ENCODE results near the gene FAM174B.
"Not testable (repeated sequence)": the region's sequence is repeated elsewhere in the genome, so short reads cannot be mapped to it uniquely, and the experiment has no call there.

The FAM174B gene

DNA sequence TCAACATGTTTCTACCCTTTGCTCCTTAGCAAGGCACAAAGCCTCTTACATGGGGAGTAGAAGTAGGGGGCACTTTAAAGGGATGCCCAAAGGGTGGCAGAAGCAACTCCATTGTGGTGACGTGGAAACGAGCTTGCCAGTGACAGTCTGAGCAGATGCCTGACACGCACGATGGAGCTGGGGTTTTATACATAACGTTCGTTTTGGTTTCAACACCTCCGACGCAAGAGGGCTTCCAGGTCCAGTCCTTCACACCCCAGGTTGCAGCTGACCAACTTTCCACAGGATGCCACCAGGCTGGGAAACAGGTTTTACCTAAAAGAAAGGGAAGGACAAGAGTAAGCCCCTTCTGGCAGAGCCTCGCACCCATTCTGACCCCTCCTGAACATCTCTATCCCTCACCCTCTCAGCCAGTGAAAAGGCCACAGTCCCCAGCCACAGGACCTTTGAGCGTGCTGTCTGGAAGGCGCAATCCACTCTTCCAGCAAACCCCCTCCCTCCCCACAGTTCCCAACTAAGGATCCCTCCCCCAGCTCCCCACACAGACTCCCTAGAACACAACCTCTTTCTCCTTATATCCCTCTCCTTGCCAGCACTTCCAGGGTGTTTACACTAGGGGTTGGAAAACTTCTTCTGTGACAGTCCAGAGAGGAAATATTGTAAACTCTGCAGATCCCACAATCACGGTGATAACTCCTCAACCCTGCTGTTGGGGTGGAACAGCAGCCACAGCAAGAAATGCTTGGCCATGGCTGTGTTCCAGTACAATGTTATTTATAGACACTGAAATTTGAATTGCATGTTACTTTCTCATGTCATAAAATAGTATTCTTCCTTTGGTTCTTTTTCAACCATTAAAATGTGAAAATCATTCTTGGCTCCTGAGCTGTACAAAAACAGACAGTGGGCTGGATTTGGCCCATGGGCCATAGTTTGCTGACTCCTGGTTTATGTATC, 36.2 kb downstream of the FAM174B start:
- no peak for DNase-seq (ENCODE audit: low read depth, low spot score)

DNA sequence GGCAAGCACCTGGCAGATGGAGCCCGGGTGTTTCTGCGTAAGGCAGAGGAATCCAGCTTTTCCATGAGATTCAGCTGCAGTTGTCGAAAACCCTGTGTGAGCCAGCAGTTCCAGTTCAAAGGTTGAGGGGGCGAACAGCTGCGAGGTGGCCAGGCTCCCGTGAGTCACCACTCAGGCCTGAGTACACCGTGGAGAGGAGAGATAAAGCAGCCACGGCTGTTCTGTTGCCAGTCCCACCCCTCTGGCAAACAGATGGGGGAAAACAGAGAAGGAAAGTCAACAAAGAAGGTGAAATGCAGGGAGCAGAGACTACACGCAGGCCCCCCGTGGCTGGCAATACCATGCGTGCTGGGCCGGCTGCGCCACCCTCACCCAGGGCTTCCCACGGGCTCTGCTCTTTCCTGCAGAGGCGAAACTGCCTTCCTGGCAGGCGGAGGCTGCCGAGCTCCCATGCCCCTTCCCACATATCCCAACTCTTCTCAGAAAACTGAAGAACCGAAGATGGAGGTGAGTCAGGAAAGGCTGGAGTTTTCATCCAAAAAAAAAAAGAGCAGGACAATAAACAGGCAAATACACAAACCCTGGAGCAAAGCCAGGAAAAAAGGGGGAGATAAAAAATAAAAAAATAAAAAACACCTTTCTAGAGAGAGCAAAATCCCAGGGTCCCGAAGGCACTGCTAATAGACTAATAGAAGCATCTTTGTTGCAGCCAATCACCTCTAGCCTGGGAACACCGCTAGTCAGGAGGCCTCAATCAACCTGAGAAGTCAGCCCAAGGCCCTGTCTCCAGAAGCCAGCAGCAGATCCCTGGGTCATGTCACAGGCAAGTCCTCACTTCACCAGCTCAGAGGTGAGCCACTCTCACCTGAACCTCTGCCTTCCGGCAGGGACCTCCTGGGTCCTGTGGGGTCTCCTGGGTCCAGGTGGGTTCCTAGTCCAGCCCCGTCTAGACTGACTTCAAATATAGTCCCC, 37.7 kb downstream of the FAM174B start:
- no peak for DNase-seq (ENCODE audit: low read depth, low spot score)

DNA sequence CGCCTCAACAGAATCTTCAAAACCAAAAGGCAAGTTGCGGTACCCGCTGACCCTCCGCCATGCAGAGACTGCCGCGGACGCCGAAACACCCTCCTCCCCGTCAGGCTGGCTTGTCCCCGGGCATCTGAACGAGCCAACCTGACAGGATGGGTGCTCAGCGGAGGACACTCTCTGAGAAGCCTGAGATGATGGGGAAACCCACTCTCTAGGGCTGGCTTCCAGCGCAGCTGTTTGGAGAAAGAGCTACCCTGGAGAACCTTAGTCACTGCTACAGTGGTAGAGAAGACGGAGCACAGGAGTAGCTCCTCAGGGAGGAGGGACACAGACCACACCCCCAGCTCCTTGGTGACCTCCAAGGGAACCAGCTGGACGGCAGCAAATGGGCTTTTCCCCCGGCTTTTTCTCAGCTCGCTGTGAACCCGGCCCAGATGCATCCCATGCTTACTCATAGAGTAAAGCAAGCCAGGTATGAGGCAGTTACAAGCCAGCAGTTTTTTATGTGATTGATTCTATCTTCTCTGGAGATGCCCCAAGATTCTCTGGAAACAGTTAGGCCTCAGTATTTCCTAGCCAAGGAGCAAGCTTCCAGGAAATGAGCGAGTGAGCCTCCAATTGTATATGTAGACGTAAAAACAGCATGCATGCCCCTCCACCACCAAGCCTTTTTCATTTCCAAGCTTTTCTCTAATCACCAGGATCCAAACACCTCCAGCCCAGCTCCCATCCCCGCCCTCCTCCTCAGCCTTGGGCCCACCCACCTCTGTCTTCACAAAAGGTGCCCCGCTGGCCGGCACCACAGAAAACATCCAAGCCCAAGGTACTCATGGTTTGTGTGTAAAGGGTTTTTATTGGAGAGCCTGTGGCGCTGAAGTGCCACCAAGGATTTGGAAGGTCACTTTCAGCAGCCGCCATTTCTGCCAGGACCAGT, 38.7 kb downstream of the FAM174B start:
- DNase-seq (ENCODE audit: low read depth, low spot score), result no peak

DNA sequence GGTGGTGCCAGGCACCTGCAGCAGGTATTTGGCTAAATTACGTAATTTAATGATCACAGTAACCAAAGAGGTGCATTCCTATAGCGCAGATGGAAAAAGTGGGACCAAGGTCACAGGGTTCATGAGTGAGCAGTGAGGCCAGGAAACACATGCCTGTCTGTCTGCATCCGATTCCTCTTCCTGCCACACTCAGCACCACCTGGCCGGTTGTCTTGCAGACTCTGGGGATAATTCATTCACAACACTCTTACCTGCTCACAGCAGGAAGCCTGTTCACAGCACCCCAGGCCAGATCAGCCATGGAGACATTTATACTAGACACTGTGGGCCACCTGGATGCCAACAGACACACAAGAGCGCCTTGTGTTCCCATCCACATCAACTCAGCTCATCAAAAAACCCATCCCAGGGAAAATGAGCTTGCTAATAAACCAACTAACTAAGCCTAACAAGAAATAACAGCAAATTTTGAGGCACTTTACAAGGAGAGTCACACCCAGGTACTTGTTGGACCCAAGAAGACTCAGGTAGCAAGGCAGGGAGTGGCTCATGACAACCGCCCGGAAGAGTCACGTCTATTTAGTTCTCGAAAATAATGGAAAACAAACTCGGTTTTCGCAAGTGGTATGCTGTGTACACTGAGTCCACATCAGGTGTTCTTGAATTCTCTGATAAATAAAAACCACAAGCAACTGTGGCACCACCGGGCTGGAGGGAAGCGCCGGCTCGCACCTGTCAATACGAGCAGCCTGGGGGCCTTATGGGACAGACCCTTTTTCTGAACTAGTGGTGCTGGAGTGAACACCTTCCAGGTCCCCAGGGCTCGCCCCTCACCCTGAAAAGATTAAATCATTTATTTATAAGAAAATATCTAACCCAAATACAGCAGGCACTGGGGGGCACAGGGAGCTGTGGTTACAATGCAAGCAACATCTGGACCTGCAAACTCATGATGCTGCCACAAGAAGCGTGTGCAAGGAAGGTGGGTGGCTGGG, 40.5 kb downstream of the FAM174B start:
- no peak for DNase-seq (ENCODE audit: low read depth, low spot score)

DNA sequence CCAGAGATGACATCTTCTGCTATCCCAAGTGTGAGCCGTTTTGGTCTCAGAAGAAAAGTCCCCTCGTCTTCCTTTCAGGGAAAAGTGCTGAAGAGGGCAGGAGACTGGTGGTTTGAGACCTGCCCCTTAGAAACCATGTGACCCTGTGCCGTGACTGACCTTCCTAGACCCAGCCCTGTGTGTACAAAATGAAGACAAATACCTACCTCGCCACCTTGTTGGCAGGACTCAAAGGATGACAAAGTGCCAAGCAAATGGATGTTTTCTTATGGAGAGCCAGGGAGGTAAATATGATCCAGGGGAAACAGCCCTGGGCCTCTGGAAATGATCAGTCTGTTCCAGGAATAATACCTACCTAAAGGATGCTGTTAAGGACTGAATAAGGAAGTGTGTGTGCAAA, 41.3 kb downstream of the FAM174B start:
- DNase-seq (ENCODE audit: low read depth, low spot score), result no peak

DNA sequence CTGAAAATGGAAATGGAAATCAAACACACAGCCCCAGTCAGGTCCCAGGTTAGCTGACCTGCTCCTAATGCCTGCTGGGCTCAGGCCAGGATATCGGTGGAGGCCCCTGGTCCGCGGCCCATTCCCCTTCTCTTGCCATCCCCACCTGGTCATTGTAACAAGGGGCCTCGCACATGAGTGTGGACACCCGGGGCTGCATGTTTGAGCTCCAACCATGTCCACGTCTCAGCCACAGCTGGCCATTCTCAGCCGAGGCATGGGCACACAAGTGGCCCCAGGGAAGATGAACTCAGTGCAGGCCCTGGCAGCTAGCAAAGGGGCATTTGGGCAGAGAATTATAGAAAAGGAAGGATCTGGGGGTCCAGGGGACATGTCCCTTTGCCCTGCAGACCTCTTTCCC, 41.7 kb downstream of the FAM174B start:
- no peak for DNase-seq (ENCODE audit: low read depth, low spot score)

DNA sequence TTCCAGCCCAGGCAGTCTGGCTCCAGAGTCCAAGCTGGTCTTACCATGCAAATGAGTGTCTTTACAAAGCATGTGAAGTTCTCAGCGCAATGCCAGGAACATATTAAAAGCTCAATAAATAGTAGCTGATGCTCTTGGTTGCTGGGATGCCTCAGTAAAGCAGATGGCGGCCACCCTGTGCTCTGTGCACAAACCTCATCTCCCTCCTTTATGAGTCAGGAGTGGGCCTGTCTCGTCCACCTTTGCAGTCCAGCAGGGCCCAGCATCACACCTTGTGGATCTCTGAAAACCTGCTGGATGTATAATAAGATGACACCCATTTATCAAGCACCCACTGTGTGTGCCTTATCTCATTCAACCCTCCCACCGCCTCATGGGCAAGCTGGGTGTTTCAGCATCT, 42.7 kb downstream of the FAM174B start:
- DNase-seq (ENCODE audit: low read depth, low spot score), result no peak

DNA sequence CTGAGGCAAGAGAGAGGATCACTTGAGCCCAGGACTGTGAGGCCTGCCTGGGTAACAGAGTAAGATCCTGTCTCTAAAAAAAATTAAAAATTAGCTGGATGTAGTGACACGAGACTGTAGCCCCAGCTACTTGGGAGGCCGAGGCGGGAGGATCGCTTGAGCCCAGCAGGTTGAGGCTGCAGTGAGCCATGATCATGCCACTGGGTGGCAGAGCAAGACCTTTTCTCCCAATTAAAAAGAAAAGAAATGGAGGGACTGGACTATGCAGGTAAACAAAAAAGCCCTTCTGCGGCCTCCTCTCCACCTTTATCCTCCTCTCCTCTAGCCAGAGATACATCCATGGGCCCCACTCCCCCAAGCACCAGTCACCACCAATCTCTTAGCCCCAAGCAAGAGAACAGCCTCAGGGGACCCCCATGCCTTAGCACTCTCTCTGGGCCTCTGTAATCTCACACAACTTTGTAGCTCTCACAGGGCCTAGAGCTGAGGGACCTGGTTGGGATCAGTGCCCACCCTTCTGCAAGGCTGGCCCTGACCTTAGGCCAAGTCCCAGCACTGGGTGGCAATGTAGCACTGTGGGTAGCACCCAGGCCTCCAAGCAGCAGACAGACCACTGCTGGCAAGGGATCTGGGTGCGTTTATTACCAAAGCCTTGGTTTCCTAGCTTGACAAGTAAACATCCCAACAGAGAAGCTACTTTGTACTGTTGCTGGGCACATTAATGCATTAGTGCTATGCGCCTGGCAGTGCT, 43.4 kb downstream of the FAM174B start:
- no peak for DNase-seq (ENCODE audit: low read depth, low spot score)

DNA sequence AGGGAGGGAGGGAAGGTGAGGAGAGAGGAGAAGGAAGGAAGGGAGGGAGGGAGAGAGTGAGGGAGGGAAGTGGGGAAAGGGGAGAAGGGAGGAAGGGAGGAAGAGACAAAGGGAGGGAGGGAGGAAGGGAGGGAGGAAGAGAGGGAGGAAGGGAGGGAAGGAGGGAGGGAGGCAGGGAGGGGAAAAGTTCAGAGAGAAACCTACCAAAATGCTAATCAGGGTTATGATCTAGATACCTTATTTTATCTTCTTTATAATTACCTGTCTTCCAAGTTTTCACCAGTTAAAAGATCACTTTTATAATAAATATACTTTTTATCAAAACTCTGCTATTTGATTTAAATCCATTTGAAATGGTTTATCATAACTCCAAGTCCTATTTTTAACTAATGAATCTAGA, 44.4 kb downstream of the FAM174B start:
- no peak for DNase-seq (ENCODE audit: low read depth, low spot score)

DNA sequence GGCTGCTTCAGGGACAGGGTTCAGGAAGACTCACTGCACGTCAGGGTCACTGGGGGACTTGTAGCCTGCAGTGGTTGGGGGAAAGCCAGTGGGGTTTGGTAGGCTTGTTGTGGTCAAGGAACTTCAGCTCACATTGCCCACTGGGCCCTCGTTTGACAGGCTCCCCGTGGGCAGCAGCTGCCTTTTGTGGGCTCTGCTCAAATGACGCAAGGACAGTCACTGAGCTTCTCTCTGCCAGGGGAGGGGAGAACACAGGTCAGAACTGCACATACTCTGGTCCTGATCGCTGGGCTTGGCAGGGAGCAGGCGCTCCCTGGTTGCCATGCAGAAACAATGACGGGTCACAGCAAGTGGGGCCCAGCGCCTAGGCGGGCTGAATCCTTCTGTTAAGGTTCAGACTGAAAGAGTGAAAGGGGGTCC, 45.5 kb downstream of the FAM174B start:
- no peak for DNase-seq (ENCODE audit: low read depth, low spot score)

DNA sequence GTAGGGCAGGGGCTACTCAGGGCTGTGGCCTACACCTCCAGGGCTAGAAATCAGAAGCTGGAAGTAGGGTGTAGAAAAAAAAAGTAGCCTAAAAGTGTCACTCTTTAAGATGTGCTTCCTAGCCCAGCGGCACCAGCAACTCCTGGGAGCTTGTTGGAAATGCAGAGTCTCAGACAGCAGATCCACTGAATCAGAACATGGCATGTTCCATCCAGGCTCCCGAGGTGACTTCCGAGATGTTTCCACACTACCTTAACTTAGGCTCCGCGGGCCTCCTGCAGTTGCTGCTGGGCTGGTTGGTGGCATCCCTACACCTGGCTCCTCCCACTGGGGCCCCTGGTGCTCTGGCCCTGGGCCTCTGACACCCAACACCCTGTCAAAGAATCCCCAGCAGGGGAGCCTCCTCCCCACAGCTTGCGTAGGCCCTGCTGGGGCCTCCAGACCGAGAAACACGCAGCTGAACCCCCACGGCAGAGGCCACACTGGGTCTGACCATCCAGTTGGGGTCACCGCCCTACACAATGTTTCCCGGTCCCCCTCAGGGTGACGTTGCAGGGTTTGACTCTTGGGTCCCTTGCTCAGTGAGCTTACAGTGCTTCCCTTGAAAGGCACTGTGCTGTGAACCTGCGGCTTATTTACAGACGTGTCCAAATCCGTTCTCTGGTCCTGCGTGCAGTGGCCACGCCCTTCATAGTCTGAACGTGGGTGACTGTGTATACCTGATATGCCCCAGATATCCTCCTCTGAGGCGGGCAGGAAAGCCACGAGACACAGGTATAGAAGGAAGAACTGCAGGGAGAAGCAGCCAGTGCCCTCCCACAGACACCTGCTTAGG, 46.5 kb downstream of the FAM174B start:
- no peak for DNase-seq (ENCODE audit: low read depth, low spot score)

DNA sequence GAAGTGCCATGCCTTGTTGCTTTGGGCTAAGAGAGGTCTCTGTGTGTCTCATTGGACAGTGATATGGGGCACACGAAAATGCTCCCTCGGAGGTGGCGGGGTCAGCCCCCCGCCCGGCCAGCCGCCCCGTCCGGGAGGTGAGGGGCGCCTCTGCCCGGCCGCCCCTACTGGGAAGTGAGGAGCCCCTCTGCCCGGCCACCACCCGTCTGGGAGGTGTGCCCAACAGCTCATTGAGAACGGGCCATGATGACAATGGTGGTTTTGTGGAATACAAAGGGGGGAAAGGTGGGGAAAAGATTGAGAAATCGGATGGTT, 48.8 kb downstream of the FAM174B start:
- DNase-seq (ENCODE audit: low read depth, low spot score), result not testable (repeated sequence)

DNA sequence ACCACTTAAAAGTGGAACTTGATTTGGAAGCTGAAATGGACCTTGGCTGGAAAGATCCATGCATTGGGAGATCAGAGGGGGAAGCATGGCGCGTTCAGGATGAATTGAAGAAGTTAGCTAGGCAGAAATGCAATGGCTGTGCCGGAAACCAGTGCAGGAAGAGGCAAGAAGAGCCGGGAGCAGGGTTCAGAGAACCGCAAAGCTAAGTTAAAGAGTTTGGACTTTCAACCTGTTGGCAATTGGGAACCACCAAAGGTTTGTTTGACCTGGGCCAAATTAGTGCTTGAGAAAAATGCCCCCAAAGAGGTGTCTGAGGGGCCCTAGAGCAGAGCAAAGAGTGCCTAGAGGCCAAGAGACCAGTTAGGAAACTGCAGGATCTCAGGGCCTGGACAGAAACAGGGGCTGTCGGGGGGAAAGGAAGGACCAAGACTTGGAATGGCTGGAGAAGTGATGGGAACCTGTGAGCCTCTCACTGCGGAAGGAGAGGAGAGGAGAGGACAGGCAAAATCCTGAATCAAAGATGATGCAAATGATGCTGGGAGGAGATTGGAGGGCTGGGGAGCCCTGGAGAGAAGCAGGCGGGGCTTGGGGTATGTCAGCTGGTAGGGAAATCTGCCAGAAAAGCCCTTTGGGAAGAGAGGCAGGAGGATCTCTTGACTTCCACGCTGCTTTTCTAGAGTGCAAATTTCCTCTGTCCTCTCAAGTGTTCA, 49.3 kb downstream of the FAM174B start:
- DNase-seq (ENCODE audit: low read depth, low spot score), result no peak

DNA sequence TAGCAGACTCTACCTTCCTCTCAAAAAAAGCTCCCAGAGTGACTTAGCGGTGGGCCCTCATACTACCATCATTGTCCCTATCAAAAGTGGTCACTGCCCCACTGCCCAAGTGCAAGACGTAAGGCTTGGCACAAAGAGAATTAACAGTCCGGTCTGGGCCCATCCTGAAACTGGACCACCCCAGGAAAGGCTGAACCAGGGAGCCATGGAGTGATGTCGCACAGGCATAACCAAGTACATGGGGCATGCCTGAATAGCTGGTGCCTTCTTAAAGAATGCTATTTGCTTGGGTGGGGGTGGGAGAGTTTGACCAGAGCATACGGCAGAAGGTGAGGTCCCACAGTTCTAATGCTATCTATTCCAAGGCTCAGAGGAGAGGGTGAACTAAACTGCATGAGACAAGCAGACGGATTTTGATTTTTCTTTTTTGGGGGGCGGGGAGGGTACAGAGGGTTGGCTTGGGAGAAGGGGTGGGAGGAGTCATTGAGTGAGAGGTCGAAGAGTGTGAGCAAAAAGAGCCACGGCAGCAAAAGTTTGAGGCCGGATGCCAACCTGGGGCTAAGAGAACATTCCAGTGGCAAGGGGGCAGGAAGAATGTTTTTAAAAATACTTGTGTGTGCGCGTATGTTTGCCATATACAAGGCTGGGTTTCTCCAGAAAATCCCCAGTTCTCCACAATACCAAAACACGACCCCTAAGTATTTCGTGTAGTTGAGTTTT, 50.2 kb downstream of the FAM174B start:
- no peak for DNase-seq (ENCODE audit: low read depth, low spot score)

DNA sequence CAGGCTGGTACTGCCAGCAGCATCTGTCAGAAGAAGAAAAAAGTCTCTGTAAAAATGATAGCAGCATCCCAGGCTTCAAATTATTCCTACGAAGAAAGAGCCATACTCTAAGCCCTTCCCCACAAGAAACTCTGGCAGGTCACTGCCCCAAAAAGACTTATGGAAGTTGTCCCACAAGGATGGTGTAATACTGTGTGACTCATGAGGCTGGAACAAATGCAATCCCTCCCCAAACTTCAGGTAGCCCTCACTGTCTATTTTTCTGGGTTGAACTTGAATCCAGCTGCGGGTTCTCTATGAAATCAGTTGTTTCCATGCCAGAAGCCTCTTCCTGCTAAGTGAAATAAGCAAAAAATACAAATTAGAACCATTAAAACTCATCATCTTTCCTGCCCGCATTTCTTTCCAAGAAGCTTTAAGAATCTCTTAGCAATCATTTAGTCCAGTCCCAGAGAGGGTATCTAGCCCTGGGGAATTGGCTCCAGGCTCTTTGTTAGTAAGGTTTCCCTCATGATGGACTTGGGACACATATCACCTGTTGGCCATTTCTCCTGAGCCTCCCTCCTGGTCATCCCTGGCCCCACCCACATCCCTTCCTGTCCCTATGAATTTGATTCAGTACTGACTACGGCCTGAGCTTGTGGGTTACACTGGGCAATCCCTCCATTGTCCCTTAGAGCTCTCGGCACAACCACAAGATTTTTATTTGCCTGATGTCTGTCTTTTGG, 51.7 kb downstream of the FAM174B start:
- DNase-seq (ENCODE audit: low read depth, low spot score), result no peak

DNA sequence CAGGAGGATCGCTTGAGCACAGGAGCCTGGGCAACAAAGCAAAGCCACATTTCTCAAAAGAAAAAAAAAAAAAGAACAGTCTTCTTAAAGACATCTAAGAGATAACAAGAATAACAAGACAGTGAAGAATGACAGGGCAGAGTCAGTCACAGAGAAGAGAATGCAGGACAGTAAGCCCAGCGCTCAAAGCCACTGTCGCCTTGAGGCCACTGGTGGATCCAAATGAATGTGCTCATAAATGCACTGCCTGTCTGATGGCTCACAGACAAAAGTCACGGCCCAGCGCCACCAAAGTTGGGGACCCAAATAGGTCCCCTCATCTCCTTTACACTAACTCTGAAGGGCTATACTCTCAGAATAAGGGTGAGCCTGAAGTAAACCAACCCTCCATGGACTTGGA, 52.3 kb downstream of the FAM174B start:
- DNase-seq (ENCODE audit: low read depth, low spot score), result no peak

DNA sequence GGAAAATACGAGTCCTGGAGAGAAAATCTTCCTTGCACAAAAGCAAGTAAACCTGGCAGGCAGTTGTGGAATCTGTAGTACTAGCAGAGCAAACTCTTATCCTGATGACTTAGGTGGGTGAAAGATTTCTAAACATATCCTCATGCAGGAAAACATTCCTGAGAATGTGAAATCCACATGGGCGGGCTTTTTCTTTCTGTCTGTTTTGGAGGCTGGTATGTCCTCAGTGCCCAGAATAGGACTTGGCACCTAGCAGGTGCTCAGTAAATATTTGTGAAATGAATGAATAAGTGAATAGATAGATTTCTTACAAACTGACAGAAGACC, 53.3 kb downstream of the FAM174B start:
- DNase-seq (ENCODE audit: low read depth, low spot score), result no peak
